Suppressor macrophage treated with lipopolysaccharide for 1 hour (primary cell): Measurements from ENCODE around the gene CHCHD10.

Experiments
- DNase-seq, 3 donors: peaks; one replicate each; pipeline ENCODE4 v3.0.0-alpha.2; 2020 to 2022

Gene CHCHD10

GRCh38 chr22:23767673-23768548 lies at the start of gene CHCHD10:
CHCHD10 (minus strand) TSS chr22:23767972; CDS start chr22:23767874, 98 bp downstream.
- peak; percentile 90 to 96 (median 94) for DNase-seq

DNA sequence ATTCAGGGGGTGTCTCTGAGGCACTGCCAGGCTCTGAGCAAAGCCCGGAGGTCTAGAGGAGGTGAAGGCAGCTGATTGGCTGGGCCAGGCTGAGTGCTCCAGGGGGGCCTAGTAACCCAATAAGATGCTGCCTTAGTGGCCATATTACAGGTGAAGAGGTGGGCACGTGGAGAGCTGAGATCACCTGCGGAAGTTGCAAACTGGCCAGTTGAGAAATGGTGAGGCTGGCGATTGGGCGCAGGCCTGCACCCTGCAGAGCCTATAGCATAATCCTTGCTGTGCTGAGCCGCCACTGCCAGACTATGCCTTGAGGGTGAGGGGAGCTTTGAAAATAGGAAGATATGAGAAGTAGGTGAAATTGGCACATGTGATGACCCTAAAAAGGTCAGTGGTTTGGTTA lies 49.4 kb upstream of the CHCHD10 start:
- no peak for DNase-seq

DNA sequence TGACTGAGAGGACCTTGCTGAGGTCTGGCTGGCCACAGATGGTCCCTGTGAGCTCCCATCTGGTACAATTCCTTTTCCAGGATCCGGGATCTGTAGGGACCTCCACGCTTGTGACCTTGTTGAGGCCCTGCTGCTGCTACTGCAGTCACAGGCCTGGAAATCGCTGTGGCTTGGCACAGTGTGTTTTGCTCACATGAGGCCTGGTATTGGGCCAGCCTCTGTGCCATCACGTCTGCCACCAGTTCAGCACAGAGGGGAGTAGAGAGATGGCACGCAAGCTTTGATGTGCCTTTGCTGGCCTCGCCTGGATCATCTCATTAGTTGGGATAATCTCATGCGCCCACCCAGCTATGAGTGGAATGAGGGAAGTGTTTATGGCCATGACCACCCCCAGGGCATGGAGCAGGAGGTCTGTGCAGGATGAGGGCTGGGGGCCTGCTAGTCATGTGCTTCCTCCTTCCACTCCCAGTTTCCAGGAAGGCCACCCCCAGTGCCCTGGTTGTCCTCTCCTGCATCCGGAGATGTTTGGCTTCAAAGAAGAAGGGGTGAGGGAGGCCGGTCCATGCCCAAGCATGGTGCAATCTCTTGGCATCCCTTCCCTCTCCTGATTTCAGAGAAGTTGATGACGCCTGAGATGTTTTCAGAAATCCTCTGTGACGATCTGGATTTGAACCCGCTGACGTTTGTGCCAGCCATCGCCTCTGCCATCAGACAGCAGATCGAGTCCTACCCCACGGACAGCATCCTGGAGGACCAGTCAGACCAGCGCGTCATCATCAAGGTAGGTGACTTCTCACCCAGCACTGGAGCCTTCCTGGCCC lies 48.6 kb upstream of the CHCHD10 start:
- no peak for DNase-seq

DNA sequence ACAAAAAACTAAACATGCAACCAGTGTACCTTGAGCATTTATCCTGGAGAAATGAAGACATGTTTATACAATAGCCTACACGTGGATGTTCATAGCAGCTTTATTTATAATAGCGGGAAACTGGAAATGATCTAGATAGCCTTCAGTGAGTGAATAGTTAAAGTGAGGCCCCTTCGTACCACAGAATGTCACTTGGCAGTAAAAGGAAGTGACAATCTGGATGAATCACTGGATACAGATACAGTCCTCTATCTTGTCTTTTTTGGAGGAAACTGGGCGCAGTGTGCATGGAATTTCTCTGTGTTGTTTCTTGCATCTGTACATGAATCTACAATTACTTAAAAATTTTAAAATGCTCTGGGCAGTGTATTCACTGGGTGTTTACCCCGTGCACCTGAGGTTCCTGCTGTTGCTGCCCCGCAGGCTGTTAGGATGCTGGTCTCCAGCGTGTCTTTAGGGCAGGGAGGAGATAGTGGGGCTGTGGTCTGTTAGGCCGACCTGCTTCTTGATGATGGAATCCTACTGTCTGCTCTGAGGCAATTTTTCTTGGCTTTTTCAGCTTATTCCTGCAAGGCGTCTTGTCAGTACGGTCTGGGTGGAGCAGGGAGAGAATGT lies 47.9 kb upstream of the CHCHD10 start:
- DNase-seq, result no peak

DNA sequence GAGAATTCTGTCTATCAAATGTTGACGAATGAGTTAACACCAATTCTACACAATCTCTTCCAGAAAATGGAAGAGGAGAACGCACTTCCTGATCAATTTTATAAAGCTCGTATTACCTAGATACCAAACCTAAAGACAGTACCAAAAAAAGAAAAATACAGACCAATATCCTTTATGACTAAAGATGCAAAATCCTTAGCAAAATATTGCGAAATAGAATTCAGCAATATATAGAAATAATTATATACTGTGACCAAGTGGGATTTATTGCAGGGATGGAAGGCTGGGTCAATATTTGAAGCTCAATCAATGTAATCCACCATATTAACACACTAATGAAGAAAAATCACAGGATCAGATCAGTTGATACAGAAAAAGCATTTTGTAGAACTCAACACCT lies 44.6 kb upstream of the CHCHD10 start:
- DNase-seq, result no peak

DNA sequence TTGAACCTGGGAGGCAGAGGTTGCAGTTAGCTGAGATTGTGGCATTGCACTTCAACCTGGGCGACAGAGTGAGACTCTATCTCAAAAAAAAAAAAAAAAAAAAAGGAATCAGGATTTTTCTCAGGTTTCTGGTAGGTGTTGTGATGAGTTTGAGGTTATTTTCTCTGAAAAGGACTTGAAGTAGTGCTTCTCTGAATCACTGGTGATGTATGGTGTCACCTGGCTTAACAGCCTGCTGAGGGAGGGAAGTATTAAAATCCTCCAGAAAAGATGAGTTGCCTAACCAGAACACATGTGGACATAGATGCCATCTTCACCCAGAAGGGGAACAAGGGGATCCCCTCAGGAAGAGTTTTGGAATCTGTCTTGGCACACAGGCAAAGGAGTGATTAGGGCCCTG lies 39.1 kb upstream of the CHCHD10 start:
- DNase-seq, result peak in 1 of 3 donors; percentile 5

GRCh38 chr22:23804781-23805291 lies 37.1 kb upstream of the CHCHD10 start:
- no peak for DNase-seq

DNA sequence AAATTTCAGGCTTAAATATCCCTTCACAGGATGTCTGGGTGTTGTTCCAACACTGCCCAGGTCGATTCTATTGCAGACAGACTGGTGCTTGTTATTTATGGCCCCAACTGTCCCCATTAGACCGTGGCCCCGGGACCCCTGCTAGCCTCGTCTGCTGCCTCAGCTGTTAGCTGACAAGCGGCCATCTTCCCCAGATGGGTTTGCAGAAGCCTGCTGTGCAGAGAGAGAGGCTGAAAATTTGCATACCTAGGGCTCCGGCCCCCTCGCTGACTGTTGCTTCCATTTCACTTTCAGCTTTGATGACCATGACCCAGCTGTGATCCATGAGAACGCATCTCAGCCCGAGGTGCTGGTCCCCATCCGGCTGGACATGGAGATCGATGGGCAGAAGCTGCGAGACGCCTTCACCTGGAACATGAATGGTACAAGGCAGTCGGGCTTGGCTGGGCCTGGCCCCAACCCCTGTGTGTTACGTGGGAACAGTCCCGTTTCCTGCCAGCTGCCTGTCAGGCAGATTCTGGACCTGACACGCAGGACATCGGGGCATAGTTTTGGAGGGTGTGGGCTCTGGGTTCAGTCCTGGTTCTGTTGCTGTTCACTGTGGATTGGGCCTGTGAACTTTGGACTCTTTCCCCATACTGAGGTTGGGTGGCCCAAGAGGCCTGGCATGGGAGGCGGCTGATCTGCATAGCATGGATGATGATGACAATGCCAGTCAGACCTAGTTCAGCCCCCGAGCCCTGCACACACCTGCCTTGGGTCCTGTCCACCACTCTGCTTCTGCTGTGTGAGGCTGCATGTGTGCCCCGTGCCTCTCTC lies 35.4 kb upstream of the CHCHD10 start:
- DNase-seq, result no peak

GRCh38 chr22:23801886-23802377 lies 34.2 kb upstream of the CHCHD10 start:
- DNase-seq, result no peak

- DNase-seq, result no peak
Measured at GRCh38 chr22:23801238-23801821, 33.6 kb upstream of the CHCHD10 start.

- no peak for DNase-seq
Measured at GRCh38 chr22:23800297-23801237, 32.8 kb upstream of the CHCHD10 start.

DNA sequence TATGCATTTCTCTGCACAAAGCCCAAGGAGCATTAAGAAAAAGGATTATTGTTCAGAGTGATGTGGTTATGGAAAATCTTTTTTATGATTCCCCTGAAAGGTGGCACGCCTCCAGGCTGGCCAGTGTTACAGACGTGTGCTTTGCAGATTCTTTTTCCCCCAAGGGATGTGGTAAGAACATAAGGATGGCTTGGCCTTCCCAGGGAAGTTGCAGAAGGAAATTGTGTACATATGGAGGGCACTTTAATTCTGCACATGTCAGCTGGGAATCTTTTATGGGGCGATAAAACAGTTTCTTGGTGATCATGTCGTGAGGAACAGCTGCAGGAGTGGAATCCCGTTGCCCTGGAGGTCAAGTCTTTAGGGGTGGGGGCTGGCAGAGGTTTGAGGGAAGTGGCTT lies 28.7 kb upstream of the CHCHD10 start:
- no peak for DNase-seq

- DNase-seq, result no peak
Measured at GRCh38 chr22:23793326-23793725, 25.6 kb upstream of the CHCHD10 start.

DNA sequence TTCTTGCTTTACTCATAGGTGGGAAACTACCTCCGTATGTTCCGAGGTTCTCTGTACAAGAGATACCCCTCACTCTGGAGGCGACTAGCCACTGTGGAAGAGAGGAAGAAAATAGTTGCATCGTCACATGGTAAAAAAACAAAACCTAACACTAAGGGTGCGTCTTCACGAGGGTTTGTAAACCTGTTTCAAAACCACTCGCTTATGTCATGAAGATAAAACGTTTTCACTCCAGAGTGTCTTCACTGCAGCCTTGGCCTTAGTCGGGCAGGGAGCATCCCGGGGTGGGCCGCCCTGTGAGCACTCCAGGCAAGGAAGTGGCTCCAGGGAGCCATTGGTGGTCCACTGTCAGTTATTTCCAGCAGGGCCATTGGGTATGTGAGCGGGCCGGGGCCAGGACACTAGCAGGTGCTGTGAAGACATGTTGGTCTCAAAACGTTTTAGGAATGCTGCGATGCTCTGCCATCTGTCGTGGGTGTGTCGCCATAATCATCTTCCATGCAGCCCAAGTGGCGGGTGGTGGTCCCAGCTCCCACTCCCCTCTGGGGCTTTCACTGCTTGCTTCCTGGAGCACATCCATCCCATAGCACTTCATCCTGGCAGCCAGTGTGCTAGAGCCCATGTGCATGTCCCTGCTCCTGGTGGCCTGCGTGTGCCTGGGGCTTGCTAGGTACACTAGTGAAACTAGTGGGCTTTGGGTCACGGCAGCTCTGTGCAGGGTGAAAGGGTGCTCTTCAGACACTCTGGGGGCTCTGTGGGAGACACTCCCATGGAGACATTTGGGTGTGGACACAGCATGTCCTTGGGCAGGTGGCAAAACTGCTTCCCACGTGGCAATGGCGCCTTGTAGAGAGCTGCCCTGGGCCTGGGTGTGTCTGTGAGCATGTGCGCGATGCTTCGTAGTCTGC lies 24.2 kb upstream of the CHCHD10 start:
- DNase-seq, result no peak

- no peak for DNase-seq
Measured at GRCh38 chr22:23790819-23791737, 23.3 kb upstream of the CHCHD10 start.

GRCh38 chr22:23789638-23790037 lies 21.9 kb upstream of the CHCHD10 start:
- no peak for DNase-seq

- no peak for DNase-seq
Measured at GRCh38 chr22:23789121-23789520, 21.3 kb upstream of the CHCHD10 start.

GRCh38 chr22:23787910-23788309 lies 20.1 kb upstream of the CHCHD10 start:
- no peak for DNase-seq

GRCh38 chr22:23787600-23787896 lies 19.8 kb upstream of the CHCHD10 start:
- no peak for DNase-seq
